HG02588 (cell line): ENCODE results near the gene MAGEC2.

Source experiments
- ATAC-seq: cut with Tn5 transposase; IDR thresholded peaks from one replicate; pipeline ENCODE4 v1.9.1; 2021; ENCODE audit warnings: mild to moderate bottlenecking, moderate library complexity; ENCODE audit not compliant: unreplicated experiment

The MAGEC2 gene, protein sequence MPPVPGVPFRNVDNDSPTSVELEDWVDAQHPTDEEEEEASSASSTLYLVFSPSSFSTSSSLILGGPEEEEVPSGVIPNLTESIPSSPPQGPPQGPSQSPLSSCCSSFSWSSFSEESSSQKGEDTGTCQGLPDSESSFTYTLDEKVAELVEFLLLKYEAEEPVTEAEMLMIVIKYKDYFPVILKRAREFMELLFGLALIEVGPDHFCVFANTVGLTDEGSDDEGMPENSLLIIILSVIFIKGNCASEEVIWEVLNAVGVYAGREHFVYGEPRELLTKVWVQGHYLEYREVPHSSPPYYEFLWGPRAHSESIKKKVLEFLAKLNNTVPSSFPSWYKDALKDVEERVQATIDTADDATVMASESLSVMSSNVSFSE

DNA sequence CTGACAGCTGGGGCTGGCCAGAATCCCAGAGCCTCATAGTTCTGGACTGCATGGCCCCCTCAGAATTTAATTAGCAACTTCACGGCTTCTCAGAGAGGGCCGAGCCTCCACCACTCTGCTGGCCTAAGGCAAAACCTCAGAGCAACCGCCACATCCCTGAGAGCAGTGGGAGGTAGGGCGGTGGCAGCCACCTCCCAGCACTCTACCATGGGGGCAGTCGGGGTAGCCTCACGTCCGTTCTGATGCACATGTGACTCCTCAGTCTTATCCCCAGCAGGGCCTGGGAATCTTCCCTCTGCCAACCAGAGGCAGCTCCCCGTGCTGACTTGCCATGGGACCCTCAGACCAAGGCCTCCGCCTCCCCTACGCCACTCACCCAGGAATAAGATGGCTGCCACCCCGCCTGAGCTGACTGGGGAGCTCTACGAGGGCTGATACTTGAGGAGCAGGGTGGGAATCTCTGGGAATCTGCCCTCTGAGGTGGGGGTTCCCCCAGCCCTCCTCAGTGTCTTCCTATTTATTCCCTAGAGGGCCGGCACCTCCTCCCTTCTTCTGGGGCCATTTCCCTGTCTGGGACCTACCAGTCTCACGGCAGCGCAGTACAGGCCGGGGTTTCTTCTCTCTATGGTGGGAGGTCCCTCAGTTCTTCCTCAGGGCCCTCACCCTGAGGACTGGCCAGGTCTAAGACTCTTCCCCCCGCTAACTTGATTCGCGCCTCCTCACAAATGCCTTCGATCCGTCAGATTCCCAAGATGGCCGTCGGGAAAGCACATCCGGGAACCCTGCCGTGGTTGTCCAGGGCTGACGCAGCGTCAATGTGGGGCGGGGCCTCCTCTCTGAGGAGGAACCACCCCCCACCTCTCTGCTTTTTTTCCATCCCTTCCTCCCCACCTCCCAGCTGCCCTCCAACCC is at the start of gene MAGEC2:
Gene MAGEC2, minus strand, starts transcription at position 769 of the 912 bp plus-strand sequence. CDS start 1,303 bp downstream, outside the sequence.
- ATAC-seq: no peak

DNA sequence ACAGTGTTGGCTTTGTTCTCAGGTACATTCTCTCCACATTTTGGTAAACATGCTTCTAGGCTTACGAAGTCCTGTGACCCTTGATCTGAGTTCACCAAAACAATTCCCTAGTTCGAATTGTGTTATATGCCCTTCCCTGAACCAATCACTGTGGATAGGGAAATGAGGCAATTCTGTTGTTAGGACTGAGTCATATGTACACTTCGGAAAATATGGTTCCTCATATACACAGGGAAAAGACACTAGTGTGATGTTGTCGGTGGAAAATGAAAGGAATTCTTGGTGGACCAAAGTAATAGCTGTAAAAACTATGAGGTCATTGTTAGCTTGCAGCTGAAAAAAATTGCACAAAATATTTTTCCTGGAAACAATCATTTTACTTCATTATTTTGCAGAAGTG is 46.6 kb upstream of the MAGEC2 start:
- no peak for ATAC-seq

DNA sequence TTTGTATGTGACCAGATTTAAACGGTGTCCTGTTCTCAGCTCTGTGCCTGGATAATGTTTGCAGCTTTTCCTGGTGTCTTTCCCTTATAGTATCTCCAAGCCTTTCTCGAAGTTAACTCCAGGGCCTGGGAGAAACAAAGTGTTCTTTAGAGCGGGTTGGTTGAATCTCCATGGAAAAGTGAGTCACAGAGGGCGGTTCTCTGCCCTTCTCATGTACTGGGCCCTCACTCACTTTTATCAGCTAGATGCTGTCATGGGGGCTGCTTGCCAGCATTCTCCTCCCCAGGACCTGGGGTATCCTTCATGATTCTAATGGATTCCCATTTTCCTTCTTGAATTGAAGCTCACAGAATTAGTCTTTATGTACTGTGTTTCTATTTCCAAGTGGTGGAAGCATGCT is 46.1 kb upstream of the MAGEC2 start:
- no peak for ATAC-seq

DNA sequence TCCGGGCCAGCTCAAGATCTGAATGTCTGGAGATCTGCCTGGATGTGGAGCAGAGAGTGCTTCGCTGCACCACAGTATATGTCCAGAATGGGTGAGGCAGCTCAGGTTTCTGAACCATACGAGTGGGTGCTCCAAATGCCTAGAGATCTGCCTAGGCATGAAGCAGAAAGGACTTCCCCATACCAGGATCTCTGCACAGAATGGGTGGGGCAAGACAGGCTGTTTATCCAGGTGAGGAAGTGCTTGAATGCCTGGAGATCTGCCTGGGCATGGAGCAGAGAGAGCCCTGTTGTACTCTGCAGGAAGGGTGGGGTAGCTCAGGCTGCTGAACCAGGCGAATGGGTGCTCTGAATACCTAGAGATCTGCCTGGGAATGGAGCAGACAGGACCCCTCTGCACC is 45.4 kb upstream of the MAGEC2 start:
- ATAC-seq: no peak

DNA sequence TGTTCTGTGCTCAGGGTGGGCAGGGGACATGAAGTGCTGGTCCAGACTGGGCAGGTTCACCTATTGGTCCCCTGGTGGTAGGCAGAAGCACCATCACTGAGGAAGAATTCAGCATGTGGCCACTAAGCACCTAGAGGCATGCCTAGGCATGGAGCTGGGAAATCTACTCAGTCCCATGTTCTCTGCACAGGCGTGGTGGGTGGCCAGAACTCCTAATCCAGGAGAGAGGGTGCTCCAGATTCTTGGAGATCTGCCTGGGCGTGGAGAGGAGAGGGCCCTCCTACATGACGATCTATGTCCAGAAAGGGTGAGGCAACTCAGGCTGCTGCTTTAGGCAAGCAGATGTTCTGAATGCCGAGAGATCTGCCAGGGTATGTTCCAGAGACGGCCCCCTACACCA is 44.6 kb upstream of the MAGEC2 start:
- no peak for ATAC-seq

DNA sequence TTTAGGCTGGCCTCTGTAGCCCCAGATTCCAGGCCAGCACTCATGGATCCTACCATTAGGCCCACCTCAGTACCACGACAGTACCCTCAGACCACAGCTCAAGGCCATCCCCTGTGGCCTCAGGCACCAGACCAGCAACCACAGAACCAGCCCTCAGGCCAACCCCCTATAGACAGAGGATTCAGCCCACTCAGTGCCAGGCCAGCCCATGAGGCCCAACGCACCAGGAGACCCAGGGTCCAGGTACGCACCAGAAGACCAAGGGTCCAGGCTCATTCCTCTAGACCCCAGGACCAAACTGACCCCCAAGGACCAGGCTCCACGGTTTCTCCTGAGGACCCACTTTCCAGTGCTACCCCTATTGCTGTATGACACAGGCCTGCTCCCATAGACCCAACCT is 39.5 kb upstream of the MAGEC2 start:
- ATAC-seq: no peak

DNA sequence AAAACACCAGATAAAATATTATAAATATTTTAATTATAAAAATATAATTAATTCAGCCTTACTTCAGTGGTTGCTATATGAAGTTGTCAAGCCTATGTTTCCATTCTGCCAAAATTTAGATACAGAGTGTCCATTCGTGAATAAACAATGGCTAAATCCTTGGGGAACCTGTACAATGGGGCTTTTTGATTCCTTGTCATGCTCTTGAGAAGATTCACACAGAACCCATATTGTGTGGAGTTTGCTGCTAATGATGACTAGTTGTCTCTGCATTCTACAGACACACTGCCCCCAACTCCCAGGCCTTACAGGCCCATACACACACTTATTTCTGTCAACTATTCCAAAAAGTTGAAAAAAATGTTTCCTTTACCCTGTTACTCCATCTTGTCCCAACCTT is 33.4 kb upstream of the MAGEC2 start:
- no peak for ATAC-seq

DNA sequence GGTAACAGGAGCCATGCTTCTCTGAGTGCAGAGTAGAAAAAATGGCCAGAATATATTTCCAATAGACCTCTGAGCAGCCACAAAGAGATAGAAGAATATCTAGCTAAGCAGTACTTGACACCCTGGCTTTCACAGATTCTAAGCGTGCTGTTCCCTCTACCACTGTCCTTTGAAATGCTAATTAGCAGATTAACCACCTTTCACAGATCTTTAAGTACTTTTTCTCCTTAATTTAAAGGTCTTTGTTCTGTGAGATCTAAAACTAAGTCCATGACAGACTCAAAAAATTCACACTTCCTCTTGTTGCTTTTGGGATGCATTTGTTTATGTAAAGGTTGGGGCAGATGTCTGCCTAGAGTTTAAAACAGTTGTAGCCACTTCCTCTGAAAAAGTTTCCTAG is 28.3 kb upstream of the MAGEC2 start:
- no peak for ATAC-seq

DNA sequence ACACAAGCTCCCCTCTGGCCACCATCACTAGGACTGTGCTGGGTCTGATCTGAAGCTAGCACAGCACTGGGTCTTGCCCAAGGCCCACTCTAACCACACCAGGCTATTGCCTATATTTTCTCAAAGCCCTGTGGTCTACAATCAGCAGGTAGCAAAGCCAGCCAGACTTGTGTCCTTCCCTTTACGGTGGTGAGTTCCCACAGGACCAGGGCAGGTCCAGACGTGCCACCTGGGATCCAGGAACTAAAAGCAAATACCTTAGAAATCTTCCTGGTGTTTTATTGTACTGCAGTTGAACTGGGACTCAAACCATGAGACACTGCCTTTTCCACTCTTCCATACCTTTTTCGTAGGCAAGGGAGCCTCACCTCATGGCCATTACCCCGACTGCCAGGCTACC is 9.0 kb upstream of the MAGEC2 start:
- no peak for ATAC-seq

DNA sequence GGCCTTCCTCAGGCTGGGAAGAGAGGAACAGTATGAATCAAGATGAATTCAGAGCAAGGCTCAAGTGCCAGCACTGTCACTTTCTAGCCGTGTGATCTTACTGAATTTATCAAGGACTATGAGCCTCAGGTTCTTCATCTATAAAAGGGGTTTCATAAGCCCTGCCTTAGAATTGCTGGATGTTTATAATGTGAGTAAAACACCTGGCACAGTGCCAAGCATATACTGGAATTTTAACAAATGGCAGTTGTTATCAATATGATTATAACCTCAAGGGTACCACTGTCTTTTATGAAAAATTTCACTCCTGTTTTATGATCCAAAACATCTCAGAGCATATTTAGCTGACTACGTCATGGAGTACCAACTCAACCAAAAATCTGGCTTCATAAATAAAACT is 4.0 kb downstream of the MAGEC2 start:
- ATAC-seq: no peak

DNA sequence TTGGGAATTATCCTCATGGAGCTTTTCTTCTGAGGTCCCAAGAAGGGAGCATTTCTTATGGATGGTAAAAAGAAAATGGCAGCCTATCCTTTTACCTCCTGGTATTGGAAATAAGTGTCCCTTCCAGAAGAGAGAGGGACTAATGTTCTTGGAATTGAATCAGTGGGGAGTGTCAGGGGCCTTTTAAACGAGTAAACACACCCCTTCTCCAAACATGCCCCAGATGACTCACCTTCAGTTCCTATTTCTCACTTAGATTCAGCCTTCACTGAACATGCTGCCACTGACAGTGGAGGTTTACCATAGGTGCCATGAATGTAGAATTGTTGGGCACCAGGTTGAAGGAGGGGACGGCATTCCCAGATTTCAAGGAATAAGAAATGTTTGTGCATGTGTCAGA is 19.0 kb downstream of the MAGEC2 start:
- no peak for ATAC-seq

DNA sequence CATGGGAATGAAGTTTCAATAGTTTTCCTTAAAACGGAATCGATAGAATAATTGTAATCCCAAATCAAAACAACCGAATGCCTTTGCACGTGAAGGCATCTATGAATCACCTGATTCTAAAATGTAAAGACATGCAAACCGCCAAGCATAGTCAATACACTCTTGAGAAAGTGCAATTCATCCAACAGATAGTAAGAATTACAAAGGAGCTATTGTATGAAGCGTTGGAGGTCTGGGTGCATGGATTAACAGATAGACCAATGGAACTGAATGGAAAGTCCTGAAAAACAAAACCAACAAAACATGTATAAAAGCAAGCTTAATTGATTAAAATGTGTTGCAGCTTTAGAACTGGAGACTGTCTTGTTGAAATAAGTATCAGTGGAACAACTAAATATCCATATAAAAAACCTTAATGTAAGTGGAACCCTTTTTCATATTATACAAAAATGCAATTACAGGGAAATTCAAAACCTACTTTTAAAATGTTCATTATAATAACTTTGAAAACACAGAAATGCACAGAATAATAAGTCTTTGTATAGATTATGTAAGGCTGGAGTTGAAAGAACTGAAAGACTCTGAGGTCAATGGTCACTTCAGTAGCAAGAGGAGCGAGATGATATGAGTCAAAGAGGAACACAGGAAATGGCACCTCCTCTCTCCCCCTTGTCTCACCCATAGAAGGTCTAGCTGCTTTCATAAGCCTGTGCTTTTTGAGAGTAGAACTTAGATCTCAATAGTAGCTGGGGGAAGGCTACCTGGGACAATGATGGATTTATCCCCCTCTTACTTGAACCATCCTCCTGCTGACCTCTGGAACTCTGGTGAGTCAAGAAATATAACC is 20.1 kb downstream of the MAGEC2 start:
- ATAC-seq: no peak

DNA sequence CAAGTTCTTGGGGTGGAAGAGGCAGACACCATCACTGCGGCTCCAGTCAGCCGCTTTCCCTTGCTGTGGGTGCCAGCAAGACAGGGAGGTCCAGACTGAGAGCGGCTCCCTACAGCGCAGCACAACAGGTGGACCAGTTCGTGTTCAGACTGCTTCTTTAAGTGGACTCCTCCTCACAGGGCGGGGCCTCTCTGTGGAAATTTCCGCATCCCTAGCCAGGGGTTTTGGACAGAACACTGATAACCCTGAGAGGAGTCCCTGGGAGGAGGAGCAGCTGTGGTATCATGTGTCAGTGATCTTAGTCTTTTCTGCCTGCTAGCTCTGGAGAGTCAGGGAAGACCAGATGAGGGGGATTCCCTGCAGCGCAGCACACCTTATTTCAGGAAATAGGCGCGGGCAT is 48.5 kb downstream of the MAGEC2 start:
- ATAC-seq: no peak
